ENCODE results near the gene SLC25A22. TPM values are rescaled to one million over a fixed set of nuclear protein-coding genes. Genes with fewer than 3 reads are reported as not detected.

Gene SLC25A22
- polyA plus RNA-seq, 1 of the 3 experiments (the other 2 are of a cell fraction): 50.9 TPM

DNA sequence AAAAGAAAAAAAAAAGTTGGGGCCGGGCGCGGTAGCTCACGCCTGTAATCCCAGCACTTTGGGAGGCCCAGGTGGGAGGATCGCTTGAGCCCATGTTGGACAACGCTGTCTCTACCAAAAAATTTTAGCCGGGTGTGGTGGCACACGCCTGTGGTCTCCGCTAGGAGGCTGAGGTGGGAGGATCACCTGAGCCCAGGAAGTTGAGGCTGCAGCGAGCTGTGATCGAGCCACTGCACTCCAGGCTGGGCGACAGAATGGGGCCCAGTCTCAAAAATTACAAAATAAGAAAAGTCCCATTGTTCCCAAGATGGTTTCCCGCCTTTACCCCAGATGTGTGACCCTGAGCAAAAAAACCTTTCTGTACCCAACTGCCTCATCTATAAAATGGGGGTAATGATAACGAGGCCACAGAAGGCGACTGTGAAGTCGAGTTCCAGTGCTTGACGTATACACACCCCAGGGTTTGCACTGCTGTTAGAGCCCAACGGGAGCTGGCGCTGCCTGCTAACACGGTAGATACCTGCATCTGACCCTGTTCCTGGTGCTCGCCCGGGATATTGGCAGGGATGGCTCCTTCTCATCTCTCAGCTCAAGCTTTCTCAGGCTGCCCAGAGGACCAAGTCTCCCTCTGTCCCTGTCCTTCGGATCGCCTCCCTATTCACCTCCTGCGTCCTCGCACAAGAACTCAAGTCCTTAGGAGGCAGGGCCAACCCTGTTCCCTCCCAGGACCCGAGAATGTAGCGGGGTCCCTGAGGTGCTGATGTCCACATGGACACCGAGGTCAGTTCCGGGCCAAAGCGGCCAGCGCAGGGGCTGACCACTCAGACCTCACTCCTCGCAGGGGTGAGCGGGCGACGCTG lies 10.6 kb upstream of the SLC25A22 start:
- Histone ChIP-seq H3F3A (replicated peaks; ENCODE audit: insufficient read depth) (peaks cover 34% of the 10 kb centered on the region), H3K27ac (ENCODE audit: low read depth in 2 of 2, low read length in 1 of 2) (peak overlapping the region; percentile 97 to 98), H3K4me2 (peak overlapping the region; percentile 99), H3K79me2 (ENCODE audit: insufficient read depth) (peaks cover 78% of the 10 kb centered on the region), H4K20me1 (ENCODE audit: insufficient read depth) (peaks cover 30% of the 10 kb centered on the region), H3K27me3 (ENCODE audit: insufficient read depth) (no peaks in the 10 kb centered on the region), H3K4me3 (ENCODE audit: low read depth in 2 of 2, low read length in 1 of 2) (peak overlapping the region; percentile 81 to 97), H3K4me1 (ENCODE audit: control insufficient read depth in 1 of 2, insufficient read depth in 2 of 2, low read depth in 1 of 2, low read length in 1 of 2) (peaks cover 14 to 31% of the 10 kb centered on the region in 2 experiments; a peak in 2 of 4 replicates), H3K9me2 (no peaks in the 10 kb centered on the region), H3K36me3 (replicated peaks in 1 of 2; ENCODE audit: control insufficient read depth in 1 of 2, insufficient read depth in 2 of 2, low read length in 1 of 2) (peaks cover 24 to 26% of the 10 kb centered on the region in 2 experiments), H2AFZ (ENCODE audit: low read depth) (no peak overlapping the region), H3K9me3 (no peaks in the 10 kb centered on the region), H3K9ac (peak overlapping the region; percentile 97)
- POLR2A ChIA-PET: interaction anchor here (1.0 to 2.2 kb wide), 9 partner anchors 11 to 51 kb away, joined by 3 to 34 read pairs (median 6); partner anchors contain the start of genes CD151, CEND1 and PNPLA2
- DNase-seq: peak; percentile 88
- 26% methylated on average over 29 of the region's 36 CpGs for WGBS (ENCODE audit: low lambda C conversion rate)
- CTCF ChIA-PET: interaction anchor here (1.0 to 1.5 kb wide), 5 partner anchors 10 to 54 kb away, joined by 3 to 4 read pairs (median 3); partner anchors contain the start of gene PNPLA2
- TF ChIP-seq POLR2AphosphoS5 (IDR thresholded peaks at IDR 0.05; ENCODE audit: low read depth, low read length) (no peak), NRF1 (IDR thresholded peaks at IDR 0.05; ENCODE audit: low read depth, low read length) (peak; percentile 12; the same call in 1 of the 2 replicates), MXI1 (IDR thresholded peaks at IDR 0.05; ENCODE audit: low read depth, low read length) (peak; percentile 76; the same call in 1 of the 2 replicates)

DNA sequence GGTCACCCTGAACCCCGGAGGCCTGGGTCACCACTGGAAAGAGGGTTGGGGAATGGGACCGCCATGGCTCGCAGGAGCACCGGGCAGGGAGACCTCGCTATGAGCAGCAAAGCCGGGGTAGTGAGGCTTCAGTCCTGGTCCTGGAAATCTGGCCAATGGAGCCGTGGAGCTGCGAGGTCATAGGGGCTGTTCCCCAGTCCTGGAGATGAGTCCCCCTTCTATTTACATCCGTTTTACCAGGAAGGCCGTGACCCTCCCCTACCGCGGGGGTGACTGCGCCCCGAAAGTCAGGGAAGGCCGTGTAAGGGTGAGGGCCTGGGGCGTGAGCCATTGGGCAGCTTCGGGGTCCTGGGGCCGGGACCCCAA lies 6.5 kb upstream of the SLC25A22 start:
- peaks cover 54% of the 10 kb centered on the region for H3K79me2 ChIP-seq (ENCODE audit: insufficient read depth)
- peaks cover 14 to 18% of the 10 kb centered on the region in 2 experiments; a peak in 2 of 4 replicates for H3K4me1 ChIP-seq (ENCODE audit: control insufficient read depth in 1 of 2, insufficient read depth in 2 of 2, low read depth in 1 of 2, low read length in 1 of 2)
- peaks cover 16% of the 10 kb centered on the region for H3F3A ChIP-seq (replicated peaks; ENCODE audit: insufficient read depth)
- H2AFZ ChIP-seq (ENCODE audit: low read depth): no peak overlapping the region
- peak overlapping the region; percentile 94 for H3K4me2 ChIP-seq
- H3K9me2 ChIP-seq: no peaks in the 10 kb centered on the region
- H3K9ac ChIP-seq: peak overlapping the region; percentile 64
- peak overlapping the region; percentile 62 to 72 for H3K4me3 ChIP-seq (ENCODE audit: low read depth in 2 of 2, low read length in 1 of 2)
- H3K9me3 ChIP-seq: no peaks in the 10 kb centered on the region
- H4K20me1 ChIP-seq (ENCODE audit: insufficient read depth): no peaks in the 10 kb centered on the region
- H3K27ac ChIP-seq (ENCODE audit: low read depth in 2 of 2, low read length in 1 of 2): peak overlapping the region in 1 of 2 experiments; percentile 78; a peak in 2 of 4 replicates
- H3K27me3 ChIP-seq (ENCODE audit: insufficient read depth): no peaks in the 10 kb centered on the region
- peak; percentile 55 for DNase-seq
- peaks cover 0 to 35% of the 10 kb centered on the region in 2 experiments for H3K36me3 ChIP-seq (replicated peaks in 1 of 2; ENCODE audit: control insufficient read depth in 1 of 2, insufficient read depth in 2 of 2, low read length in 1 of 2)
- WGBS (ENCODE audit: low lambda C conversion rate): 32% methylated on average over 10 of the region's 18 CpGs
- CTCF ChIA-PET: interaction anchor here (0.9 to 2.9 kb wide), 3 partner anchors 14 to 43 kb away, joined by 3 to 13 read pairs (median 3); partner anchors contain the start of gene CEND1
- POLR2A ChIA-PET: interaction anchor here (1.6 to 2.0 kb wide), 2 partner anchors 10 to 14 kb away, joined by 7 to 8 read pairs; partner anchors contain the start of gene PNPLA2
- no peak for TF ChIP-seq TEAD4 (IDR thresholded peaks at IDR 0.05; ENCODE audit: borderline replicate concordance, insufficient read depth)
- TF ChIP-seq RAD21 (IDR thresholded peaks at IDR 0.05; ENCODE audit: low read length): no peak
- TF ChIP-seq, protein P1, sequence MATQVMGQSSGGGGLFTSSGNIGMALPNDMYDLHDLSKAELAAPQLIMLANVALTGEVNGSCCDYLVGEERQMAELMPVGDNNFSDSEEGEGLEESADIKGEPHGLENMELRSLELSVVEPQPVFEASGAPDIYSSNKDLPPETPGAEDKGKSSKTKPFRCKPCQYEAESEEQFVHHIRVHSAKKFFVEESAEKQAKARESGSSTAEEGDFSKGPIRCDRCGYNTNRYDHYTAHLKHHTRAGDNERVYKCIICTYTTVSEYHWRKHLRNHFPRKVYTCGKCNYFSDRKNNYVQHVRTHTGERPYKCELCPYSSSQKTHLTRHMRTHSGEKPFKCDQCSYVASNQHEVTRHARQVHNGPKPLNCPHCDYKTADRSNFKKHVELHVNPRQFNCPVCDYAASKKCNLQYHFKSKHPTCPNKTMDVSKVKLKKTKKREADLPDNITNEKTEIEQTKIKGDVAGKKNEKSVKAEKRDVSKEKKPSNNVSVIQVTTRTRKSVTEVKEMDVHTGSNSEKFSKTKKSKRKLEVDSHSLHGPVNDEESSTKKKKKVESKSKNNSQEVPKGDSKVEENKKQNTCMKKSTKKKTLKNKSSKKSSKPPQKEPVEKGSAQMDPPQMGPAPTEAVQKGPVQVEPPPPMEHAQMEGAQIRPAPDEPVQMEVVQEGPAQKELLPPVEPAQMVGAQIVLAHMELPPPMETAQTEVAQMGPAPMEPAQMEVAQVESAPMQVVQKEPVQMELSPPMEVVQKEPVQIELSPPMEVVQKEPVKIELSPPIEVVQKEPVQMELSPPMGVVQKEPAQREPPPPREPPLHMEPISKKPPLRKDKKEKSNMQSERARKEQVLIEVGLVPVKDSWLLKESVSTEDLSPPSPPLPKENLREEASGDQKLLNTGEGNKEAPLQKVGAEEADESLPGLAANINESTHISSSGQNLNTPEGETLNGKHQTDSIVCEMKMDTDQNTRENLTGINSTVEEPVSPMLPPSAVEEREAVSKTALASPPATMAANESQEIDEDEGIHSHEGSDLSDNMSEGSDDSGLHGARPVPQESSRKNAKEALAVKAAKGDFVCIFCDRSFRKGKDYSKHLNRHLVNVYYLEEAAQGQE (IDR thresholded peaks at IDR 0.05; ENCODE audit: low read depth, low read length): no peak
- no peak for TF ChIP-seq CHD2 (IDR thresholded peaks at IDR 0.05; ENCODE audit: low read length, partially characterized antibody)
- no peak for TF ChIP-seq RXRA (IDR thresholded peaks at IDR 0.05; ENCODE audit: borderline replicate concordance, low read depth)
- TF ChIP-seq NFIC (IDR thresholded peaks at IDR 0.05; ENCODE audit: borderline replicate concordance): no peak
- no peak for TF ChIP-seq EZH2phosphoT487 (IDR thresholded peaks at IDR 0.05; ENCODE audit: borderline replicate concordance, low read depth)
- TF ChIP-seq FOXM1 (IDR thresholded peaks at IDR 0.05; ENCODE audit: low read depth): no peak
- TF ChIP-seq, protein P2, sequence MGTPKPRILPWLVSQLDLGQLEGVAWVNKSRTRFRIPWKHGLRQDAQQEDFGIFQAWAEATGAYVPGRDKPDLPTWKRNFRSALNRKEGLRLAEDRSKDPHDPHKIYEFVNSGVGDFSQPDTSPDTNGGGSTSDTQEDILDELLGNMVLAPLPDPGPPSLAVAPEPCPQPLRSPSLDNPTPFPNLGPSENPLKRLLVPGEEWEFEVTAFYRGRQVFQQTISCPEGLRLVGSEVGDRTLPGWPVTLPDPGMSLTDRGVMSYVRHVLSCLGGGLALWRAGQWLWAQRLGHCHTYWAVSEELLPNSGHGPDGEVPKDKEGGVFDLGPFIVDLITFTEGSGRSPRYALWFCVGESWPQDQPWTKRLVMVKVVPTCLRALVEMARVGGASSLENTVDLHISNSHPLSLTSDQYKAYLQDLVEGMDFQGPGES (IDR thresholded peaks at IDR 0.05; ENCODE audit: low read depth, low read length): no peak
- TF ChIP-seq SMC3 (IDR thresholded peaks at IDR 0.05; ENCODE audit: low read depth, low read length): no peak
- TF ChIP-seq MXI1 (IDR thresholded peaks at IDR 0.05; ENCODE audit: low read depth, low read length): no peak
- TF ChIP-seq FOSL2 (IDR thresholded peaks at IDR 0.05; ENCODE audit: borderline replicate concordance, low read depth): no peak
- TF ChIP-seq FOXJ3 (CRISPR knock-in tag; IDR thresholded peaks at IDR 0.05): no peak
- TF ChIP-seq SIN3A (IDR thresholded peaks at IDR 0.05; ENCODE audit: borderline replicate concordance, low read depth, low read length): no peak
- TF ChIP-seq RCOR1 (IDR thresholded peaks at IDR 0.05; ENCODE audit: low read length): no peak
- TF ChIP-seq ELF1 (IDR thresholded peaks at IDR 0.05): no peak
- TF ChIP-seq EP300 (IDR thresholded peaks at IDR 0.05; ENCODE audit: borderline replicate concordance in 1 of 2, low read depth in 1 of 2, low read length in 1 of 2): no peak
